HG03108 (cell line): Measurements from ENCODE around the gene G6PD.

Experiments
- ATAC-seq: cut with Tn5 transposase; IDR thresholded peaks from one replicate; pipeline ENCODE4 v1.9.1; 2021; ENCODE audit warnings: moderate library complexity; ENCODE audit not compliant: unreplicated experiment

Gene G6PD

GRCh38 chrX:154488336-154489075 is 58.1 kb downstream of the G6PD start:
- no peak for ATAC-seq

GRCh38 chrX:154487518-154488290 is 58.9 kb downstream of the G6PD start:
- ATAC-seq: no peak

- ATAC-seq: no peak
Measured at GRCh38 chrX:154486396-154487207, 60.0 kb downstream of the G6PD start, which contains the start of gene UBL4A. Gene UBL4A, minus strand, starts transcription at chrX:154486615. Its CDS starts 31 bp downstream, at chrX:154486584.

GRCh38 chrX:154486052-154486395 is 60.6 kb downstream of the G6PD start:
- ATAC-seq: no peak

GRCh38 chrX:154485150-154486051 is 61.2 kb downstream of the G6PD start:
- no peak for ATAC-seq

- ATAC-seq: no peak
Measured at GRCh38 chrX:154484255-154485149, 62.1 kb downstream of the G6PD start.

GRCh38 chrX:154483325-154483724 is 63.3 kb downstream of the G6PD start:
- ATAC-seq: no peak

GRCh38 chrX:154482786-154483185 is 63.9 kb downstream of the G6PD start:
- no peak for ATAC-seq

GRCh38 chrX:154481911-154482601 is 64.6 kb downstream of the G6PD start:
- no peak for ATAC-seq
